ENCODE measurements around the gene ABCA9. TPM values are rescaled to one million over a fixed set of nuclear protein-coding genes. Genes with fewer than 3 reads are reported as not detected.
"Not testable (repeated sequence)": the region's sequence is repeated elsewhere in the genome, so short reads cannot be mapped to it uniquely, and the experiment has no call there.

The ABCA9 gene
- total RNA-seq, 2 donors from 2014 or later: 8.8 to 30.7 TPM

GRCh38 chr17:68953340-68953997, 107.3 kb downstream of the ABCA9 start:
- H3K36me3 ChIP-seq (replicated peaks in 1 of 2; ENCODE audit: insufficient read depth in 1 of 2, low read depth in 2 of 2): no peaks in the 10 kb centered on the region
- WGBS, 2 donors: 89 to 95% methylated on average over 4 of the region's 4 CpGs
- intact Hi-C loops (cut with DNase I): no loop called here

GRCh38 chr17:68950725-68951124, 110.0 kb downstream of the ABCA9 start:
- Histone ChIP-seq H3K4me3 (no peak overlapping the region), H3K36me3 (replicated peaks in 1 of 2; ENCODE audit: insufficient read depth in 1 of 2, low read depth in 2 of 2) (no peaks in the 10 kb centered on the region), H3K9me3 (no peaks in the 10 kb centered on the region), H3K27ac (no peak overlapping the region), H3K27me3 (no peaks in the 10 kb centered on the region), H3K4me1 (peaks cover 6% of the 10 kb centered on the region)
- WGBS, 2 donors: 81 to 86% methylated on average over 4 of the region's 4 CpGs
- DNase-seq (no peak), ATAC-seq (no peak)
- intact Hi-C loops (cut with DNase I): no loop called here
- TF ChIP-seq POLR2A (IDR thresholded peaks at IDR 0.05) (no peak), CTCF (IDR thresholded peaks at IDR 0.05) (no peak)

More at GRCh38 chr17:68953340-68953997, 107.3 kb downstream of the ABCA9 start:
- Histone ChIP-seq H3K4me1 (peaks cover 6% of the 10 kb centered on the region), H3K9me3 (no peaks in the 10 kb centered on the region), H3K27ac (no peak overlapping the region), H3K4me3 (no peak overlapping the region), H3K27me3 (no peaks in the 10 kb centered on the region)
- no peak for DNase-seq
- no peak for TF ChIP-seq POLR2A (IDR thresholded peaks at IDR 0.05)
- ATAC-seq: no peak

- H3K27ac ChIP-seq; H3K9me3 ChIP-seq; intact Hi-C loops (cut with DNase I); H3K27me3 ChIP-seq; DNase-seq; ATAC-seq; H3K4me3 ChIP-seq; H3K4me1 ChIP-seq; H3K36me3 ChIP-seq (replicated peaks in 1 of 2; ENCODE audit: insufficient read depth in 1 of 2, low read depth in 2 of 2): not testable (repeated sequence)
- 92 to 95% methylated on average over 1 of the region's 1 CpG for WGBS, 2 donors
These were observed 112.9 kb downstream of the ABCA9 start for GRCh38 chr17:68947868-68948267.

- 73 to 86% methylated on average over 6 of the region's 6 CpGs for WGBS, 2 donors
- intact Hi-C loops (cut with DNase I): no loop called here
These were observed 116.2 kb downstream of the ABCA9 start for GRCh38 chr17:68944435-68945035.

GRCh38 chr17:68943812-68944182, 116.9 kb downstream of the ABCA9 start:
- 89% methylated on average over 2 of the region's 2 CpGs for WGBS, 2 donors
- not testable (repeated sequence) for ATAC-seq

More at GRCh38 chr17:68944435-68945035, 116.2 kb downstream of the ABCA9 start:
- Histone ChIP-seq H3K4me1 (no peaks in the 10 kb centered on the region), H3K27me3 (no peaks in the 10 kb centered on the region), H3K36me3 (replicated peaks in 1 of 2; ENCODE audit: insufficient read depth in 1 of 2, low read depth in 2 of 2) (no peaks in the 10 kb centered on the region), H3K9me3 (no peaks in the 10 kb centered on the region), H3K27ac (no peak overlapping the region), H3K4me3 (no peak overlapping the region)
- no peak for ATAC-seq
- TF ChIP-seq CTCF (IDR thresholded peaks at IDR 0.05): no peak
- no peak for TF ChIP-seq POLR2A (IDR thresholded peaks at IDR 0.05)
- DNase-seq: no peak

GRCh38 chr17:68943123-68943811, 117.5 kb downstream of the ABCA9 start:
- Histone ChIP-seq H3K9me3 (no peaks in the 10 kb centered on the region), H3K36me3 (replicated peaks in 1 of 2; ENCODE audit: insufficient read depth in 1 of 2, low read depth in 2 of 2) (no peaks in the 10 kb centered on the region), H3K27me3 (no peaks in the 10 kb centered on the region), H3K4me3 (no peak overlapping the region), H3K27ac (no peak overlapping the region), H3K4me1 (no peaks in the 10 kb centered on the region)
- 64 to 70% methylated on average over 4 of the region's 4 CpGs for WGBS, 2 donors
- TF ChIP-seq CTCF (IDR thresholded peaks at IDR 0.05) (no peak), POLR2A (IDR thresholded peaks at IDR 0.05) (no peak)
- no peak for DNase-seq
- intact Hi-C loops (cut with DNase I): no loop called here
- ATAC-seq: no peak

More at GRCh38 chr17:68943812-68944182, 116.9 kb downstream of the ABCA9 start:
- intact Hi-C loops (cut with DNase I); DNase-seq; H3K4me3 ChIP-seq; H3K27me3 ChIP-seq; H3K9me3 ChIP-seq; H3K36me3 ChIP-seq (replicated peaks in 1 of 2; ENCODE audit: insufficient read depth in 1 of 2, low read depth in 2 of 2); H3K4me1 ChIP-seq; H3K27ac ChIP-seq: not testable (repeated sequence)

All from body of pancreas (tissue), 4 donors.